Gastroesophageal sphincter (tissue), 4 donors: ENCODE results near the gene CABLES2. TPM values are rescaled to one million over a fixed set of nuclear protein-coding genes. Genes with fewer than 3 reads are reported as not detected.
A peak's percentile ranks its signal among the peaks of the same experiment; 100 is the strongest.

Source experiments
- ATAC-seq: fragments of 150-250 bp; one replicate; pipeline ENCODE4 v1.9.1; 2016; ENCODE audit warnings: mild to moderate bottlenecking, moderate library complexity
- H3K27ac ChIP-seq, 4 donors: fragments of 200-600 bp; sonication (generic) in 3 of 4; 1 replicate in 3 of 4; 2 replicates in 1 of 4; pipeline ENCODE4 v1.5.1; 2016 to 2019
- H3K27me3 ChIP-seq: fragments of 200-600 bp; sonication (generic); one replicate; pipeline ENCODE4 v1.5.1; 2019
- H3K36me3 ChIP-seq, 2 donors: fragments of 200-600 bp; sonication (generic); one replicate each; pipeline ENCODE4 v1.5.1; 2019; ENCODE audit warnings: control low read depth in 1 of 2
- H3K4me1 ChIP-seq, 3 donors: fragments of 200-600 bp; sonication (generic); 1 replicate in 2 of 3; 2 replicates in 1 of 3; pipeline ENCODE4 v1.5.1; 2016 to 2019; ENCODE audit warnings: control low read depth in 2 of 3
- H3K4me3 ChIP-seq, 2 donors: fragments of 200-600 bp; sonication (generic); one replicate each; pipeline ENCODE4 v1.5.1; 2019; ENCODE audit warnings: mild to moderate bottlenecking in 1 of 2, moderate library complexity in 1 of 2
- H3K9me3 ChIP-seq, 3 donors: fragments of 200-600 bp; sonication (generic); one replicate each; pipeline ENCODE4 v1.5.1; 2017 to 2019; ENCODE audit warnings: control low read depth in 2 of 3
- EP300 ChIP-seq: sonication (generic); formaldehyde crosslinking; IDR thresholded peaks from one replicate; pipeline ENCODE4 v1.6.1; 2017; ENCODE audit warnings: antibody characterized with exemption, mild to moderate bottlenecking
- POLR2A ChIP-seq, 2 donors: fragments of 450-650 bp; IDR thresholded peaks; one replicate each; pipeline ENCODE4 v1.6.1; 2017; ENCODE audit warnings: antibody characterized with exemption in 2 of 2, mild to moderate bottlenecking in 2 of 2, moderate library complexity in 1 of 2
- POLR2AphosphoS5 ChIP-seq: sonication (generic); formaldehyde crosslinking; IDR thresholded peaks from one replicate; pipeline ENCODE4 v1.6.1; 2017; ENCODE audit warnings: antibody characterized with exemption
- WGBS, 2 donors: methylation state at CpG; one replicate each; pipeline ENCODE4 v1.1.5; 2018; ENCODE audit warnings: low coverage in 1 of 2; 5-methylcytosine and 5-hydroxymethylcytosine counted together
- total RNA-seq, 4 donors: library from RNA; depleted of rRNA; stranded (reverse); fragments of >200 nt; gene quantifications; one replicate each; pipeline ENCODE4 v1.1.0, GENCODE V29; 2016
- TF ChIP-seq, protein P1 (sequence below), 4 experiments: fragments of 200-600 bp in 2 of 4; fragments of 450-650 bp in 2 of 4; sonication (generic) in 1 of 4; IDR thresholded peaks; one replicate each; pipeline ENCODE4 v1.5.1; 2017 to 2019; ENCODE audit warnings: antibody characterized with exemption in 4 of 4, mild to moderate bottlenecking in 2 of 4, moderate library complexity in 2 of 4

CABLES2 gene
- total RNA-seq, 4 donors from 2014 or later: 2.7 to 9.8 (median 3.8) TPM

GRCh38 chr20:62410746-62411478, 3.8 kb upstream of the CABLES2 start:
- TF ChIP-seq EP300: no peak
- TF ChIP-seq, protein P1, sequence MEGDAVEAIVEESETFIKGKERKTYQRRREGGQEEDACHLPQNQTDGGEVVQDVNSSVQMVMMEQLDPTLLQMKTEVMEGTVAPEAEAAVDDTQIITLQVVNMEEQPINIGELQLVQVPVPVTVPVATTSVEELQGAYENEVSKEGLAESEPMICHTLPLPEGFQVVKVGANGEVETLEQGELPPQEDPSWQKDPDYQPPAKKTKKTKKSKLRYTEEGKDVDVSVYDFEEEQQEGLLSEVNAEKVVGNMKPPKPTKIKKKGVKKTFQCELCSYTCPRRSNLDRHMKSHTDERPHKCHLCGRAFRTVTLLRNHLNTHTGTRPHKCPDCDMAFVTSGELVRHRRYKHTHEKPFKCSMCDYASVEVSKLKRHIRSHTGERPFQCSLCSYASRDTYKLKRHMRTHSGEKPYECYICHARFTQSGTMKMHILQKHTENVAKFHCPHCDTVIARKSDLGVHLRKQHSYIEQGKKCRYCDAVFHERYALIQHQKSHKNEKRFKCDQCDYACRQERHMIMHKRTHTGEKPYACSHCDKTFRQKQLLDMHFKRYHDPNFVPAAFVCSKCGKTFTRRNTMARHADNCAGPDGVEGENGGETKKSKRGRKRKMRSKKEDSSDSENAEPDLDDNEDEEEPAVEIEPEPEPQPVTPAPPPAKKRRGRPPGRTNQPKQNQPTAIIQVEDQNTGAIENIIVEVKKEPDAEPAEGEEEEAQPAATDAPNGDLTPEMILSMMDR (IDR thresholded peaks at IDR 0.05): no peak
- no peak for TF ChIP-seq POLR2A (IDR thresholded peaks at IDR 0.05)
- no peak for TF ChIP-seq POLR2AphosphoS5
- Histone ChIP-seq H3K27me3 (peaks cover 11% of the 10 kb centered on the region), H3K4me1 (peaks cover 0 to 34% (median 22%) of the 10 kb centered on the region in 3 donors), H3K27ac (no peak overlapping the region), H3K4me3 (no peak overlapping the region), H3K36me3 (no peaks in the 10 kb centered on the region), H3K9me3 (no peaks in the 10 kb centered on the region)
- no CpG with 5 or more reads among the region's 19 CpGs for whole genome bisulfite sequencing, 2 donors
- no peak for ATAC-seq

DNA sequence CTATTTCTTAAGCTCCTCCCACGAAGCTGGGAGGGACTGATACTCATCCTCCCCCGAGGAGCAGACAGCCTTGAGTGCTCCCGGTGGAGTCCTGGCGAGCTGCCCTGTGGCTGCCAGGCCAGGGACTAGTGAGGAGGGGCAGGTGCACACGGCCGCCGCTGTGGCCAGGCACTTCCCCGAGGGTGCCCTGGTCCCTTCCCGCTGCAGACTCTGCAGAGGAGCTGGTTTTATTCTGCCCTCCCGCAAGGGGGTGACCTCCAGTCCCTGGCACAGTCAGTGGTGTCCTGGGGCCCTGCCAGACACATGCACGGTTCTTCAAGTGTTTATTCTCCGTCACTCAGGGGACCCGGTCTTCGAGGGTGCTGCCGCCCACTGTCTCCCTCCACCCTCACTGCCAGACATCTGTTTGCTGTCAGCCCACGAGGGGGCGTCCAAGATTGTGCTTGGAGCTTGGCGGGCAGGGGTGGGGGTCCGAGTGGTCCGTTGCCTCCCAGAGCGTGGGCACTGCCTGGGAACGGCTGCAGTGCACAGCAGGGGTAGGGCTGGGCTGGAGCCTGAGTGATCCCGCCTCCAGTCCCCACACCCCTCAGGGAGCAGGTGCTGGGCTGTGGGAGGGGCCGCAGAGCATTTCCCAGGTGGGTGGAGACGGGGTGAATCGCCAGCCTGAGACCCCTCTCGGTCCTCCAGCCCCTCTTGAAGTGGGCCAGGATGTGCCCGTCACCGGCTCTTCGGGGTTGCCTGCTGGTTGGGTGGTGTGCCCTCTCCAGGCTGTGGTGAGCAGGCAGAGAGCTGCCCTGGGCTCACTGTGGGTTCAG, 3.1 kb upstream of the CABLES2 start:
- TF ChIP-seq, protein P1 (IDR thresholded peaks at IDR 0.05): peak in 3 of 4 experiments; percentile 34 to 63 (median 40)
- TF ChIP-seq POLR2AphosphoS5 (no peak), POLR2A (IDR thresholded peaks at IDR 0.05) (no peak), EP300 (no peak)
- ATAC-seq: no peak
- Histone ChIP-seq H3K36me3 (no peaks in the 10 kb centered on the region), H3K4me3 (no peak overlapping the region), H3K27me3 (peaks cover 3% of the 10 kb centered on the region), H3K27ac (peak overlapping the region in 2 of 4 donors; percentile 29 to 33), H3K9me3 (no peaks in the 10 kb centered on the region), H3K4me1 (peaks cover 0 to 41% (median 27%) of the 10 kb centered on the region in 3 donors)
- 0% methylated on average over 1 of the region's 30 CpGs; no CpG with 5 or more reads in 1 of the 2 donors for WGBS, 2 donors

DNA sequence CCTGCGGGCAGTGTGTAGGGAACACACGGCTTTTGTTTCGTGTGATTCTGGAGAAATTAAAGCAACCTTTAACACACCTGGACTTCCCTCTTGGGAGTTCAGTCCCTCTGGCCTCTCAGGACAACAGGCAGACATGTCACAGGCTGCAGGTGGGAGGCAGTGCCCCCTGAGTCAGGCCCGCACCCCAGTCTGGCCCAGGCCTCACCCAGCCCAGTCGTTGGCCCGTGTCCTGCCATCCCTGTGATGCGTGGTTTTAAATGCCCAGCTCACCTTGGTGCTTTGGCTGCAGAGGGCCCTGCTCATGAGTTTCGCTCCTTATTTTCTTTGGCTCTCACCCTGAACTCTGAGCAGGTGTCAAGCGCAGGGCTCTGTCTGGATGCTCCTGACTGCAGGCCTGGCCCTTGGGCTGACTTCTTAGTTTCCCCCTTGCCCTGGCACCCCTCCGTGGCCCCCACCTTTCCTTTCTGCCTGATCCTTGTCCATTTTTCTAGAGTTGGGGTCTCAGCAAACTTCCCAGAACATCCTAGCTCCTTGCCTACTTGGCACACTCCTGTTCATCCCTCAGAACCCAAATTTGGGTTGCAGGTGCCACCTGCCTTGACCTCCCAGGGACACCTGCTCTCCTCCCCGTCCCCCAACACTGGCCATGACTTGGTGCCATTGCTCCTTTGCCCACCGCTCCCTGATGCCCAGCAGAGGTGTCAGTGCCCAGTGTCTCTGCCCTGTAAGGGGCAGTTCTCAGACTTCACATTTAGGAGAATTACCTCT, 2.2 kb upstream of the CABLES2 start:
- Histone ChIP-seq H3K9me3 (no peaks in the 10 kb centered on the region), H3K4me3 (no peak overlapping the region), H3K27me3 (no peaks in the 10 kb centered on the region), H3K36me3 (no peaks in the 10 kb centered on the region), H3K4me1 (peaks cover 0 to 50% (median 27%) of the 10 kb centered on the region in 3 donors), H3K27ac (peak overlapping the region in 1 of 4 donors; percentile 33)
- WGBS, 2 donors: 93% methylated on average over 2 of the region's 12 CpGs; no CpG with 5 or more reads in 1 of the 2 donors
- TF ChIP-seq POLR2AphosphoS5 (no peak), POLR2A (IDR thresholded peaks at IDR 0.05) (no peak), EP300 (no peak)
- TF ChIP-seq, protein P1 (IDR thresholded peaks at IDR 0.05): no peak
- no peak for ATAC-seq

- no peak overlapping the region for H3K4me3 ChIP-seq
- H3K27me3 ChIP-seq: no peaks in the 10 kb centered on the region
- WGBS, 2 donors: 68 to 80% methylated on average over 1 to 7 of the region's 12 CpGs
- peaks cover 0 to 51% (median 27%) of the 10 kb centered on the region in 3 donors for H3K4me1 ChIP-seq
- no peak overlapping the region for H3K27ac ChIP-seq
- no peaks in the 10 kb centered on the region for H3K9me3 ChIP-seq
- H3K36me3 ChIP-seq: no peaks in the 10 kb centered on the region
- TF ChIP-seq EP300 (no peak), POLR2A (IDR thresholded peaks at IDR 0.05) (no peak), POLR2AphosphoS5 (no peak)
- TF ChIP-seq, protein P1 (IDR thresholded peaks at IDR 0.05): no peak
- no peak for ATAC-seq
Measured at GRCh38 chr20:62408640-62409039, 1.6 kb upstream of the CABLES2 start.
